GM19193 (cell line): ENCODE results near the gene SLC17A9.

Source experiments
- POLR2A ChIP-seq: IDR thresholded peaks from 4 replicates; pipeline ENCODE4 v1.6.1; 2011; ENCODE audit not compliant: insufficient read depth, insufficient read length; ENCODE audit errors: extremely low read depth

SLC17A9 gene, protein sequence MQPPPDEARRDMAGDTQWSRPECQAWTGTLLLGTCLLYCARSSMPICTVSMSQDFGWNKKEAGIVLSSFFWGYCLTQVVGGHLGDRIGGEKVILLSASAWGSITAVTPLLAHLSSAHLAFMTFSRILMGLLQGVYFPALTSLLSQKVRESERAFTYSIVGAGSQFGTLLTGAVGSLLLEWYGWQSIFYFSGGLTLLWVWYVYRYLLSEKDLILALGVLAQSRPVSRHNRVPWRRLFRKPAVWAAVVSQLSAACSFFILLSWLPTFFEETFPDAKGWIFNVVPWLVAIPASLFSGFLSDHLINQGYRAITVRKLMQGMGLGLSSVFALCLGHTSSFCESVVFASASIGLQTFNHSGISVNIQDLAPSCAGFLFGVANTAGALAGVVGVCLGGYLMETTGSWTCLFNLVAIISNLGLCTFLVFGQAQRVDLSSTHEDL

DNA sequence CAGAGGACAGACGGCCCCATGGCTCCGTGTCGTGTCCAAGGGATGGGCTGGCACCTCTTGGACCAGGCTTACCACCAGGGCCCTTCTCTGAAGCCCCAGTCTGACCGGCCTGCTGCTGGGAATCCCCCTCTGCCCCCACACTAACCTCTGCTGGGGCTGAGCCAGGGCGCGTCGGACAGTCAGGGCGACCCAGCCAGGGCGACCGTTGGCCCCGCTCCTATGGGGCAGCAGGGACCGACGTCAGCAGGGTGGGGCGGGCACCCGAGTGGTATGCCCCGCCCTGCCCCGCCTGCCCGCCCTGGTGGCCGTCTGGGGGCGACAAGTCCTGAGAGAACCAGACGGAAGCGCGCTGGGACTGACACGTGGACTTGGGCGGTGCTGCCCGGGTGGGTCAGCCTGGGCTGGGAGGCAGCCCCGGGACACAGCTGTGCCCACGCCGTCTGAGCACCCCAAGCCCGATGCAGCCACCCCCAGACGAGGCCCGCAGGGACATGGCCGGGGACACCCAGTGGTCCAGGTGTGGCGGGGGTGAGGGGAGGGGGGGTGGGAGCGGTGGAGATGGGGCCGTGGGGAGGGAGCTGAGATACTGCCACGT is at the start of gene SLC17A9:
Gene SLC17A9, plus strand, starts transcription at position 337 of the 595 bp plus-strand sequence. Its CDS starts 122 bp downstream, at position 459.
- TF ChIP-seq POLR2A: peak; percentile 60

DNA sequence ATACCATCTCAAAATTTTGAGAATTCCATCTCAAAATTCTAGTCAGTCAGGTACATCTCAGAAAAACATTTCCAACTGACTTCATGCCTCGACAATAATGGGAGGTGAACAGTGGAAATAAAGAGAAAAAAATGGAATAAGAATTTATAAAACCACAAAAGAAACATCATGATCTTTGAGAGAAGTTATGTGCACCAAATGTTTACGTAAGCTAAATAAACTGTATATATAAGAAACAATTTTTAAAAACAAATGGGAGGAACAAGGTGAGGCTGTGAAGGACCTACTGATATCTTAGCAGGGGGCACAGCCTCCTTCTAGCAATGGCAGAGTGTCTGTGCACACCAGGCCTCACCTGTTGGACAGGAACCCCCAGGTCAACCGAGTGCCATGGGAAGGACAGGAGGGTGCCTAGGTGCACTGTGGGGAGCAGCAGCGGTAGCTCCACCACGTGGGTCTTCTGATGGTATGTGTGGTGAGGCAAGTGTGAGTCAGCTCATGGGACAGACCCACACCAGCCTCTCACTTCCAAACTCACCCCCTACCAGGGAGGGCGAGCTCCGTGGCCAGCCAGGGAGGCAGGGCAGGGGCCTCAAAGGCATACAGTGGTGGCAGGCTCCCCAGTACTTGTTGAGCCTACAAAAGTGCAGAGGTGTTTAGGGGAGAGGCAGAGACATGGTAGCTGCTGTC is 49.4 kb upstream of the SLC17A9 start:
- TF ChIP-seq POLR2A: no peak

DNA sequence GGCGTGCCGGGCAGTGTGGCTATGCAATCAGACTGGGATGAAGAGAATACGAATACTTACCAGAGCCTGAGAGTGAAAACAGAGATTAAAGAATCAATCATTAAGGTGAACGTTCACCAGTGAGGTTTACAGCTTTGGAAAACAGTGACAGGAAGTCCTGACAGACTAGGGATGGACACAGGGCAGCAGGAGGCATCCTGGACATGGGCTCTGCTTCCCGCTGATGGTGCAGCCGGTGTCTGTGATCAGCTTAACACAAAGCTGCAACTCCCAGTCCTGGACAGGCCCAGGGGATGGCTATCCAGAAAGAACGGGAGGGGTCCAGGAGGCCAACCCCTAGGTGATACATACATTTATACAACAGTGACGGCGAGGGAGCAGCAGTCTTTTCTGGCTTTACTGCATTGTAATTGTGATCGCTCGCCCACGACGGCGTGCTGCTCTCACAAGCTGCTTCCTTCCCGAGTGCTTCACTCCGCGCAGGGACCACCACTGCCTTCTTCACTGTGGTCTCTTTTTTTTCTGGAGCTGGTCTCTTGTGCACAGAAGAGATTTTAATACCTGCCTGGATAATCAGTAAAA is 46.9 kb upstream of the SLC17A9 start:
- no peak for TF ChIP-seq POLR2A

DNA sequence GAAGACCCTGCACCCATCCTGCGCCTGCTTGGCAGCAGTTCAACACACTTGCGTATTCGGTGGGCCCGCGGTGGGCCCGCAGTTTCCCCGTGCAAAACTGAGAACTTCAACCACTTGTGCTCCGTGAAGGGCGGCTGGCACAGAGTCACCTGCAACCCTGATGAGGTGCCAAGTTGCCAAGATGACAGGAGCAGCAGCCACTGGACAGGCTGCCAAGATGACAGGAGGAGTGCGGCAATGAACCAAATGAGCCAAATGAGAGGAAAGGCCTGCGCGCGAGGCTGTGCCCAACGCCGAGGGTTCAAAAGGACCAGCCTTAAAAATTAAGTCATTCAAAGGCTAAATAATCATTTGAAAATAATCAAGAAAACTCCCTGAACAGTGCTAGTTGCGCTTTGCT is 46.3 kb upstream of the SLC17A9 start:
- no peak for TF ChIP-seq POLR2A

DNA sequence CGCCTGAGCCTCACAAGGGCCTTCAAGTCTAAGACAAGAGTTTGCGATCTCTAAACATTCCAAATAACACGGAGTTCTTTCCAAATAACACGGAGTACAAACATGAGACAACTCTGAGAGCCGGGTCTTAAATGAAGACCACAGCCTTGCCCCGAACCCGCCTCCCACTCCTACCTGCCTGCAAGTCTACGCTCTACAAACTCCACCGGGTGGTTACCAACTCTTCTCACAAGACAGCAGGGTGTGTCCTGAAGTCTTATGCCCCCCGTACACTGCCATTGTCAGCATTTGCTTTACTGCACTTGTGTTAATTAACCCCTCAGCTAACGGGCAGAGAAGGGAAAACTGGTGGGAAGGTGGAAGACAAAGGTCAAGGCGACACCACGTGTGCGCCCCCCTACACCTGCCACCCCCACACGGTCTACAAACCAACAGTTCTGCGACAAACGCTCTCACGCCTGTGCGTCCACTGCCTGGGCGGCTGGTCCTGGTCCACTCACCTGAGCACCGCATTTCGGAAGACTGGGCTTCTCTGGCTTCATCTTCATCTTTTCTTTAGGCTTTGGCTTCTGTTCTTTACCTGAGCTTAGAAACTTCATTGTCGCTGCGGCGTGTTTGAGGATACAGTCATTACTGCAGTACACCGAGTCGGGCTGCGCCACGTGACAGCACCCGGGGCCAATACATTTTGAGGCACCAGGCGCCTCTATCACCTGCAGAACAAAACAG is 45.7 kb upstream of the SLC17A9 start:
- TF ChIP-seq POLR2A: no peak

DNA sequence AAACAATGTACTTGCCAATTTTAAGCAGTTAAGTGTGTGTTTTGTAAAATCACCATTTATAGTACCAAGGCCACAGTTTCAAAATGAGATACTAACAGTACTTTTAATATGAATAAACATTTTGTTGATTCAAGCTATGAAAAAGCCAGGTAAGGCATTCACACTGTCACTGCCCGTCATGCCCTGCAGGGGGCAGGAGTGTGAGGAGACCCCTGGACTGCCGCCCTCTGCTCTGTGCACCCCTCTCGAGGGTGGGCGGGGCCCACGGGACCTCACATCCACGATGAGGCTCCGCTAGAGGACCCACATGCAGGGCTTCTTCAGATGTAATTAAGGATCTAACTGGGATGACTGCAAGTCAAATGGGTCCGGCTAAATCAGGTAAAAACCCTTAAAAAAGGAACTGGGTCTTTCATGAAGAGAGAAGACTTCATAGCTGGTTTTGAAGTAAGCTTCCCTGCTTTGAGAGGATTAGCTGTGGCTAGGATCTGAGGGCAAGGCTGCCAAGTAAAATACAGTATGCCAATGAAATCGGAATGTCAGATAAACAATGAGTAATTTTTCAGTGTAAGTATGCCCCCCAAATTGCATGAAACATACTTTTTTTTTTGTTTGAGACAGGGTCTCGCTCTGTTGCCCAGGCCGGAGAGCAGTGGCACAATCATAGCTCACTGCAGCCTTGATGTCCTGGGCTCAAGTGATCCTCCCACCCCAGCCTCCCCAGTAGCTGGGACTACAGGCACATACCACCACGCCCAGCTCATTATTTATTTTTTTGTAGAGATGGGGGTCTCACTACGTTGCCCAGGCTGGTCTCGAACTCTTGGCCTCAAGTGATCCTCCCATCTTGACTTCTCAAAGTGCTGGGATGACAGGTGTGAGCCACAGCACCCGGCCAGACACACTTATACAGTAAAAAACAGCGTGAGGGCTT is 44.9 kb upstream of the SLC17A9 start:
- no peak for TF ChIP-seq POLR2A

DNA sequence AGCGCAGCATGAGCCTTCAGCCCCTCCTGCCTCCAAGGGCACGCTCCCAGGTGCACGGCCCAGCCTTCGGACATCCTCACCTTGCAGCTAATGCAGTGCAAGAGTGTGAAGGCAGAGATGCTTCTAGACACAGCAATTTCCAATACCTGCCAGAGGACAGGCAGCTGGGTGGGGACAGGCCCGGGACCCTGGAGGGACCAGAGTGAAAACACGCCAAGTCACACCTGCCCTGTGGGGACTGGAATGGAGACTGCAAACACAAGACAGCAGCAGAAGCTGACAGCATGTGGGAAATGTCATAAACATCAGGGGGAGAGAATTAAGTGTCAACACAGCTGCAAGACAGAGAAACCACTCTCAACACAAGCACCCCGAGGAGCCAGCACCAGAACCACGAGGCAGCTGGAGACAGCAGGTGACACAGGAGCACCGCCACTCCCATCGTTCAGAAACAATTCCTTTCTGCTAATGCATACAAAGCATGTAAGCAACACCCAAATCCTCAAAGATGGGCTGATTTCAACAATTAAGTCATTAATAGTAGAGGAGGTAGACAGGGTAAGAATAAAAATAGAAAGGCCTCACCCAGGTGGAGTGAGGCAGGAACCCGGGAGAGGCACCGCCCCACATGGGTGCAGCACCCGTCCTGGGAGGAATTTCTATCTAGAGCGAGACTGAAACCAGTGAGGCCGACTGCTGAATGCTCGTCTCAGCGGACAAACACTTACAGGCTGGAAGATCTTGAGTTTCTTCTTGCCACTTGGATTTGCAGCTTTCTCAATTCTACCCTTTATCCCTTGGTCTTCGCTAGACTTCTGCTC is 43.3 kb upstream of the SLC17A9 start:
- TF ChIP-seq POLR2A: no peak

DNA sequence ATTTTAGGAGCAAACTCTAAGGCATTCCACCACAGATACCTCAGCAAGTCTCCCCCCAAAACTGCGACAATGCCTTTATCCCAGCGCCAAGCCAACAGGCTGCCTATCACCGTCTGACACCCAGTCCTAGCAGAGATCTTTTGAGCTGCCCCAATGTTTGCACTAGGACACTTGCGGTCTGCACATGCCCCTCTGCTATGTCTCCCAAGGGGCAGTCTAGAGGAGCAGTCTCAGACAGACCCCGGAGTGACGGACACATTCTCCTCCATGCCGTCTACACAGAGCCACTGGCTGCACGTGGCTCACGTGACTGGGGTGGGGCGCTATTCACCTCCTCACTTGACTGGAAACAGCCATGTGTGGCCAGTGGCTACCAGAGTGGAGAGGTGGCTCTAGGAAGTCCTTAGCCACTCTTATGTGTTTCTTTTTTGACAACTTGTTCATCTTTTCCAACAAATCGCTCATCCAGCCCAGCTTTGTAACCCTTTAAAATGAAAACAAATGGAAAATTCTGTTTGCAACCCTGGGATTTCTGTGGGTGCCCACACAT is 42.2 kb upstream of the SLC17A9 start:
- no peak for TF ChIP-seq POLR2A

DNA sequence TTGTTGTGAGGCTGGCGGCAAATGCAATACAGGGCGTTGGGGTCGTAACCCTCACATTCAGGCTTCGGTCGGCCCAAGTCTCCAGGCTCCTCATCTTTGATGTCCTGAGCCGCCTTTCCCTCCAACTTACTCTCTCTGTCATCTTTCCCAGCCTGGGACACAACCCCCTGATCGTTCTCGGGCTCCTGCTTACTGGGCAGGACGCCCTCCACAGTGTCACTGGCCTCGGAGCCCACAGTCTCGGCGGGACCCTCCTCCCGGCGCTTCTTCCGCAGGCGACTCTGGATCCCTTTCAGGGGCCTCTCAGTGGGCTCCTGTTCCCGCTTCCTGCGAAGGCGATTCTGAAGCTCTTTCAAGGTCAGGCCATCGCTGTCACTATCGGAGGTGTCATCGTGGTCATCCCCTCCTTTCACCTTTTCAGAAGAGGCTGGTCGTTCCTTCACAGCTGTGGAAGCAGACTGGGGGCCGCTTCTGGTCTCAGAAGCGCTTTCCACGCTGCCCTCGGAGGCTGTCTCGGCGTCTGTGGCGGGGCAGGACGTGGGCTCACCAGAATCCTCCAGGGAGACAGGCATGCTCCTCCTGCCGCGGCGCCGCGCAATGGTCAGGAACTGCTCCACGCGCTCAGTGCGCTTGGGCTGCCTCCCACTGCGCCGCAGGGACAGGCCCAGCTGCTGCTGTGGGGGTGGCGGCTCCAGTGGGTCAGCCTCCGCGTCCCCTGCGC is 41.6 kb upstream of the SLC17A9 start:
- TF ChIP-seq POLR2A: no peak

DNA sequence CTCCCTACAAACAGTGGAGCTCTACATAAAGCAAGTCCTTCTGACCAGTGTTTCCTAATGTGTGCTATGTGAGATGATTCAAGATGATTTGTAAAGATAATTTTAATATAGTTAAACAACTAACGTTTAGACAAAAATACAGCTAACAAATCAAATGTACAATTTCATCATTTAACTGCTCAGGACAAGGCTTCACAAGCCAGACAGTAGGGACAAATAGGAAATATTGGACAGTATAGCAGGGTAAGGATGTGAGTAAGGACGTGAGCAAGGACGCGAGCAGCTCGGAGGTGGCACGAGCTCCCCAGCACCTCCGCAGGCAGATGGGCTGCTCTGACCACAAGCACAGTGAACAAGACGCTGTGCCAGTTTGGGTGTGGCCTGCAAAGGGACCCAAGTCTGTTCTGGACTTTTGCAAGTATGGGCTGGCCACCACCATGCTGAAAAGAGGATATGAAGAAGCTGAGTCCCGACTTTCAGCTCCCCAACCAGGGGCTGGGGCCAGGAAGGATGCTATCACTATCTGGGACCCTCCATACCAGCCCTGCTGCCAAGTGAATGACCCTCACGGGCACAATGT is 40.7 kb upstream of the SLC17A9 start:
- TF ChIP-seq POLR2A: no peak

DNA sequence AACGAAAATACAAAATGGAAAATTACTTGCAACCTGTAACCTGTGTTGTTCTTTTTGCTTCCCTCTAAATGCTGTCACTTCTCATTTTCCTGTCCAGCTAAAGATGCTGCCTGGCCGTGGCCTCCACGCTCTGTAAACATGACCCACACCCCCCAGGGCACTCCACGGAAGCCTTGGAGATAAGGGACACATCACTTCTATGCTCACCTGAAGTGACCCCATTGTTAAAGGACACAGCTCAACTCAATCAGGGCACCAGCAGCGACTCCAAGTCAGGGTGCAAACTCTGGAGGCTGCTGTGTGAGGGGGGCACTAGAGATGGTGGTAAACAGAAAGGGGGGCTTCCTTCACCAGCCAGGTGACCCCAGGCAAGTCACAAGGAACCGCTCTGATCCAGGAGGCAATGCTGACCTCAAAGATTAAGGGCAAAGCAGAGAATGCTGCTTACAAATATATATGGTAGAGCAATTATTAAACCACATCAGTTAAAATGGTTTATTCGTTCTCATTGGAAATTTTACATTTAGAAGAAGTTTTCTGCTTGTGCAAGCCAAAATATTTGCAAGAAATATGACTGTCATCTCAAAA is 39.4 kb upstream of the SLC17A9 start:
- no peak for TF ChIP-seq POLR2A
